Measurements from ENCODE around the gene GJA5.

The GJA5 gene

GRCh38 chr1:147712605-147713004 is 47.8 kb downstream of the GJA5 start:
- Histone ChIP-seq H3K4me1 (ENCODE audit: control insufficient read depth, insufficient read depth, low read length) (no peaks in the 10 kb centered on the region), H3K9me3 (ENCODE audit: control insufficient read depth in 2 of 2, low read length in 2 of 2) (no peaks in the 10 kb centered on the region), H3K27ac (ENCODE audit: low read length) (no peak overlapping the region), H3K4me3 (ENCODE audit: low read length in 2 of 2) (no peak overlapping the region), H3K27me3 (ENCODE audit: control insufficient read depth in 1 of 2, insufficient read depth in 2 of 2, low read length in 2 of 2) (peaks cover 0 to 2% of the 10 kb centered on the region in 2 donors), H3K9ac (ENCODE audit: low read length in 2 of 2) (no peak overlapping the region), H3K36me3 (ENCODE audit: control insufficient read depth in 2 of 2, insufficient read depth in 2 of 2, low read length in 2 of 2) (no peaks in the 10 kb centered on the region)

Data from stomach smooth muscle (tissue), 2 donors.